ENCODE data around the gene TMPRSS9.

Gene TMPRSS9

DNA sequence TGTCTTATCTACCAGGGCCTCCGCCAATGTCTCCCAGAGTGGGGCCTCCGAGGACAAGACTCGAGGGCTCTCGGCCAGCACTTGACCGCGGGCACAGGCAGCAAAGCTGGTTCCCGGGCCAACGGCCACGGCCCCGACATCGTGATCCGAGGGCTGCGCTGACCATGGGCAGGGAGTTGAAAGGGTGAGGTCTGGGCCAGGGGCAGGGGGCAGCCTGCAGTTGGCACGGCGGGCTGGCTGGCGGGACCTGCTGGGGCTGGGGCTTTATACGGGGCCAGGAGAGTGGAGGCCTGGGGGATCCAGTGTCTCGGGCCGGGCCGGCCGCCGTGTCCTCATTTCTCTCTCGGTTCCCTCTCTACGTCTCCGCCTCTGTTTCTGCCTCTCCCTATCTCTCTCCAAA is 42.3 kb upstream of the TMPRSS9 start:
- H3K27ac ChIP-seq (ENCODE audit: insufficient read depth in 1 of 2, low read depth in 1 of 2, low read length in 2 of 2, poor library complexity in 1 of 2, severe bottlenecking in 2 of 2) = no peak overlapping the region
- ChIA-PET CTCF (interaction anchor here (1.3 to 1.9 kb wide), 2 partner anchors 23 to 25 kb away, joined by 3 to 6 read pairs; no protein-coding TSS in a partner anchor), POLR2A (interaction anchor here (0.6 to 2.7 kb wide), 3 partner anchors 7 to 15 kb away, joined by 3 to 23 read pairs (median 6); no protein-coding TSS in a partner anchor)
- 88% methylated on average over 22 of the region's 25 CpGs for WGBS (ENCODE audit: insufficient coverage)
- no peak overlapping the region for H3K4me3 ChIP-seq (ENCODE audit: control insufficient read depth in 1 of 7, extremely low read depth in 1 of 7, insufficient read depth in 4 of 7, low read depth in 2 of 7, low read length in 6 of 7)
- peaks cover 2 to 7% (median 5%) of the 10 kb centered on the region in 5 experiments for H3K9me3 ChIP-seq (ENCODE audit: control extremely low read depth in 1 of 5, control insufficient read depth in 4 of 5, insufficient read depth in 2 of 5, low read depth in 1 of 5, low read length in 4 of 5)
- peaks cover 0 to 17% (median 10%) of the 10 kb centered on the region in 4 experiments for H3K36me3 ChIP-seq (ENCODE audit: control insufficient read depth in 4 of 4, insufficient read depth in 4 of 4, low read length in 3 of 4)
- H3K27me3 ChIP-seq (replicated peaks in 2 of 5; ENCODE audit: control insufficient read depth in 4 of 5, insufficient read depth in 5 of 5, low read length in 4 of 5) = peaks cover 0 to 5% (median 0%) of the 10 kb centered on the region in 5 experiments
- no peak for DNase-seq
- peaks cover 0 to 29% (median 16%) of the 10 kb centered on the region in 4 experiments for H3K4me1 ChIP-seq (ENCODE audit: control extremely low read depth in 1 of 4, control insufficient read depth in 4 of 4, insufficient read depth in 4 of 4, low read length in 3 of 4)

DNA sequence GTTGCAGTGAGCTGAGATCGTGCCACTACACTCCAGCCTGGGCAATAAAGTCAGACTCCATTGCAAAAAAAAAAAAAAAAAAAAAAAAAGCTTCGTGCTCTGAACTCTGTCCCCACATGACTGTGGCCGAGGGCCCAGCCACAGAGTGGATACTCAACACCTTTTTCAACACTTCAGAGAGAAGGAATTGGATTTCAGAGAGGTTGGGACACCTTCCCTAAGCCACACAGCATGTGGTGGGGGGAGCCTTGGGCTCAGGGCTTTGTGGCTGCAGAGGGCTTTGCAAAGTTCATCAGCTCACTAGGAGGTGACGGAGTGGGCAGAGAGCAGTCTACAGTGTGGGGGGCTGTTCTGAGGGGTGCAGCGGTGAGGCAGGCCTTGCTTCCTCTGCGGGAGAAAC is 41.1 kb upstream of the TMPRSS9 start:
- WGBS (ENCODE audit: insufficient coverage) = 77% methylated on average over 3 of the region's 6 CpGs
- no peak overlapping the region for H3K4me3 ChIP-seq (ENCODE audit: control insufficient read depth in 1 of 7, extremely low read depth in 1 of 7, insufficient read depth in 4 of 7, low read depth in 2 of 7, low read length in 6 of 7)
- no peaks in the 10 kb centered on the region for H3K27me3 ChIP-seq (replicated peaks in 2 of 5; ENCODE audit: control insufficient read depth in 4 of 5, insufficient read depth in 5 of 5, low read length in 4 of 5)
- ChIA-PET CTCF (interaction anchor here (1.0 kb wide), 2 partner anchors 36 to 88 kb away, joined by 3 read pairs; no protein-coding TSS in a partner anchor), POLR2A (interaction anchor here (0.5 to 1.2 kb wide), 4 partner anchors 10 to 74 kb away, joined by 3 to 8 read pairs (median 3); no protein-coding TSS in a partner anchor)
- no peak for DNase-seq
- H3K27ac ChIP-seq (ENCODE audit: insufficient read depth in 1 of 2, low read depth in 1 of 2, low read length in 2 of 2, poor library complexity in 1 of 2, severe bottlenecking in 2 of 2) = no peak overlapping the region
- H3K36me3 ChIP-seq (ENCODE audit: control insufficient read depth in 4 of 4, insufficient read depth in 4 of 4, low read length in 3 of 4) = peaks cover 0 to 26% (median 16%) of the 10 kb centered on the region in 4 experiments
- H3K4me1 ChIP-seq (ENCODE audit: control extremely low read depth in 1 of 4, control insufficient read depth in 4 of 4, insufficient read depth in 4 of 4, low read length in 3 of 4) = peaks cover 0 to 39% (median 14%) of the 10 kb centered on the region in 4 experiments
- peaks cover 2 to 7% (median 5%) of the 10 kb centered on the region in 5 experiments for H3K9me3 ChIP-seq (ENCODE audit: control extremely low read depth in 1 of 5, control insufficient read depth in 4 of 5, insufficient read depth in 2 of 5, low read depth in 1 of 5, low read length in 4 of 5)

DNA sequence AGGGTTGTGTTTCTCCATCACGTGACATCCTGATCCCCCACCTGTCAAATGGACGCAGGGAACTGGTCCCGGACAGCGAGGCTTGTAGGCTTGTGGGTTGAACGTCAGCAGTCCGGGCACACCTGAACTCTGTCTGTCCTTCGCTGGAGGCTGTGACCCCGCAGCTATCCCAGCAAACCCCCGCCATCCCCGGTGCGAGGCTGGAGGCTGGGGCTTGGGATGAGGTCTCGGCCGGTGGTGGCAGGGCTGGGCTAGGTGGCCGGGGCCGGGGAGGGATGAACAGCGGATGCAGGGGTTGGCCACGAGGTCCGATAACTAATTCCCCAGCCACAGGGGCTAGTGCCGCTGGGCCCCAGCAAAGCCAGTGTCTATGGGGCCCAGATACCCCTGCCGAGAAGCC is 40.5 kb upstream of the TMPRSS9 start:
- Histone ChIP-seq H3K9me3 (ENCODE audit: control extremely low read depth in 1 of 5, control insufficient read depth in 4 of 5, insufficient read depth in 2 of 5, low read depth in 1 of 5, low read length in 4 of 5) (peaks cover 0 to 7% (median 5%) of the 10 kb centered on the region in 5 experiments), H3K36me3 (ENCODE audit: control insufficient read depth in 4 of 4, insufficient read depth in 4 of 4, low read length in 3 of 4) (peaks cover 0 to 32% (median 19%) of the 10 kb centered on the region in 4 experiments), H3K4me3 (ENCODE audit: control insufficient read depth in 1 of 7, extremely low read depth in 1 of 7, insufficient read depth in 4 of 7, low read depth in 2 of 7, low read length in 6 of 7) (no peak overlapping the region), H3K27me3 (replicated peaks in 2 of 5; ENCODE audit: control insufficient read depth in 4 of 5, insufficient read depth in 5 of 5, low read length in 4 of 5) (no peaks in the 10 kb centered on the region), H3K4me1 (ENCODE audit: control extremely low read depth in 1 of 4, control insufficient read depth in 4 of 4, insufficient read depth in 4 of 4, low read length in 3 of 4) (peaks cover 0 to 45% (median 19%) of the 10 kb centered on the region in 4 experiments), H3K27ac (ENCODE audit: insufficient read depth in 1 of 2, low read depth in 1 of 2, low read length in 2 of 2, poor library complexity in 1 of 2, severe bottlenecking in 2 of 2) (no peak overlapping the region)
- DNase-seq = no peak
- 95% methylated on average over 20 of the region's 20 CpGs for WGBS (ENCODE audit: insufficient coverage)
- POLR2A ChIA-PET = interaction anchor here (1.2 kb wide), 1 partner anchor 11 kb away, joined by 3 read pairs; no protein-coding TSS in a partner anchor
- CTCF ChIA-PET = no interaction called here

DNA sequence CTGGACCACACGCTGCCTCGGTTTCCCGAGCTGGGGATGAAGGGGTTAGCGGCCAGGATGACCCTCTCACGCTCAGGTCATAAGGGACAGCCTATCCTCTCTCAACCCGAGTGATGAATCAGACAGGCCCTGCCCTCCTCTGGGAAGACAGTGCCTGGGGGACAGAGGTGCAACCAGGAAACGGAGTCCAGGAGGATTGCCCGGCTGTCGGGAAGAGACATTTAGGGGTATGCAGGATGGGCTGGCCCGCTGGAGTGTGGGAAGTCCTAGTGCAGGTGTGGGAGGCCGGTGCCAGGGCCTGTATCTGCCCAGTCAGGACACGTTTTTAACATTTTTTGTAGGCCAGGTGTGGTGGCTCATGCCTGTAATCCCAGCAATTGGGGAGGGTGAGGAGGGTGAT is 40.0 kb upstream of the TMPRSS9 start:
- peaks cover 0 to 2% (median under 1%) of the 10 kb centered on the region in 5 experiments for H3K9me3 ChIP-seq (ENCODE audit: control extremely low read depth in 1 of 5, control insufficient read depth in 4 of 5, insufficient read depth in 2 of 5, low read depth in 1 of 5, low read length in 4 of 5)
- ChIA-PET POLR2A (no interaction called here), CTCF (no interaction called here)
- peaks cover 0 to 37% (median 19%) of the 10 kb centered on the region in 4 experiments for H3K36me3 ChIP-seq (ENCODE audit: control insufficient read depth in 4 of 4, insufficient read depth in 4 of 4, low read length in 3 of 4)
- H3K27me3 ChIP-seq (replicated peaks in 2 of 5; ENCODE audit: control insufficient read depth in 4 of 5, insufficient read depth in 5 of 5, low read length in 4 of 5) = no peaks in the 10 kb centered on the region
- peaks cover 0 to 50% (median 24%) of the 10 kb centered on the region in 4 experiments for H3K4me1 ChIP-seq (ENCODE audit: control extremely low read depth in 1 of 4, control insufficient read depth in 4 of 4, insufficient read depth in 4 of 4, low read length in 3 of 4)
- no peak for DNase-seq
- WGBS (ENCODE audit: insufficient coverage) = 97% methylated on average over 12 of the region's 12 CpGs
- H3K27ac ChIP-seq (ENCODE audit: insufficient read depth in 1 of 2, low read depth in 1 of 2, low read length in 2 of 2, poor library complexity in 1 of 2, severe bottlenecking in 2 of 2) = no peak overlapping the region
- no peak overlapping the region for H3K4me3 ChIP-seq (ENCODE audit: control insufficient read depth in 1 of 7, extremely low read depth in 1 of 7, insufficient read depth in 4 of 7, low read depth in 2 of 7, low read length in 6 of 7)

DNA sequence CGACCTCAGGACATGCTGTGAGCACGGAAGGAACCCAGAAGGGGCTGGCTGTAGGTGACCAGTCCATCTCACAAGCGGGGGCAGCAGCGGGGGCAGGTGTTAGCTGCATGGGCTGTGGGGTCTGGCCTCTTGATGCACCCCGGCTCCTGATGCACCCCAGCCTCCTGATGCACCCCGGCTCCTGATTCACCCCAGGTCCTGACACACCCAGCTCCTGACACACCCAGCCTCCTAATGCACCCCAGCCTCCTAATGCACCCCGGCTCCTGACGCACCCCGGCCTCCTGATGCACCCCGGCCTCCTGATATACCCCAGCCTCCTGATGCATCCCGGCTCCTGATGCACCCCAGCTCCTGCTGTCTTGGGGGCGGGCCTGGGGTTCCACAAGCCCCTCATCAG is 39.1 kb upstream of the TMPRSS9 start:
- ChIA-PET POLR2A (interaction anchor here (0.5 kb wide), 1 partner anchor 168 kb away, joined by 3 read pairs; no protein-coding TSS in a partner anchor), CTCF (interaction anchor here (0.9 to 2.5 kb wide), 3 partner anchors 11 to 26 kb away, joined by 3 to 8 read pairs (median 4); no protein-coding TSS in a partner anchor)
- no peak for DNase-seq

DNA sequence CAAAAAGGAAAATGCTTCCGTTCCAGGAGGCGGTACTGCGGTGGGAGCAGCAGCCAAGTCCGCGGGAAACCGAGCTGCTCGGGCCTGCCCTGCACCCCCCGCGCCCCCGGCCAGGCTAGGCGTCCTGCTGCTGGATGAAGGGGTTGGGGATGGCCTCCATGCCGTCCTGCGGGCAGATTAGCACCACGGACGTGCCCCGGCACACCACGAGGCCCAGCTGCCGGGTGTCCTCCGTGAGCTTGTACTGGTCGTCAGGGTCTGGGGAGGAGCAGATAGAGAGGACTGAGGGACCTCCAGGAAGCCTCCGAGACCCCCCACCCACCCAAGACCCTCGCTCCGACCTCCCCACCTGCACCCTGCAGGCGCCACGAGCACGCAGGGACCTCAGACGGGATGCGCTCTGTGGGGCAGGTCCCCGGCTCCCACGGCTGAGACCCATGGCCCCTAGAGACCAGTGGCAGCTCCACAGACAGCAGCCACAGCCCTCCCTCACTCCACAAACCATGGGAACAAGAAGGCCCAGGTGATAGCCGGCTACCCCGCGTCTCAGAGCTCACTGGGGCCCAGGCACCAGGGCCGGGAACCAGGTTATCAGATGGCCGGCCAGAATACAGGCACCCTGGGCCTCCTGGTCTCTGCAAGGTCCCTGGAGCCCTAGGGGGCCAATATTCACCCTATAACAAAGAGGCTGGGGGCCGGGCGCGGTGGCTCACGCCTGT is 38.3 kb upstream of the TMPRSS9 start:
- Histone ChIP-seq H3K27me3 (replicated peaks in 2 of 5; ENCODE audit: control insufficient read depth in 4 of 5, insufficient read depth in 5 of 5, low read length in 4 of 5) (no peaks in the 10 kb centered on the region), H3K27ac (ENCODE audit: insufficient read depth in 1 of 2, low read depth in 1 of 2, low read length in 2 of 2, poor library complexity in 1 of 2, severe bottlenecking in 2 of 2) (no peak overlapping the region), H3K4me1 (ENCODE audit: control extremely low read depth in 1 of 4, control insufficient read depth in 4 of 4, insufficient read depth in 4 of 4, low read length in 3 of 4) (peaks cover 0 to 58% (median 31%) of the 10 kb centered on the region in 4 experiments), H3K4me3 (ENCODE audit: control insufficient read depth in 1 of 7, extremely low read depth in 1 of 7, insufficient read depth in 4 of 7, low read depth in 2 of 7, low read length in 6 of 7) (no peak overlapping the region), H3K9me3 (ENCODE audit: control extremely low read depth in 1 of 5, control insufficient read depth in 4 of 5, insufficient read depth in 2 of 5, low read depth in 1 of 5, low read length in 4 of 5) (no peaks in the 10 kb centered on the region), H3K36me3 (ENCODE audit: control insufficient read depth in 4 of 4, insufficient read depth in 4 of 4, low read length in 3 of 4) (peaks cover 0 to 51% (median 19%) of the 10 kb centered on the region in 4 experiments)
- DNase-seq = no peak
- ChIA-PET CTCF (interaction anchor here (0.5 to 2.5 kb wide), 6 partner anchors 10 to 85 kb away, joined by 3 to 8 read pairs (median 4); no protein-coding TSS in a partner anchor), POLR2A (interaction anchor here (0.5 kb wide), 1 partner anchor 169 kb away, joined by 3 read pairs; no protein-coding TSS in a partner anchor)
- WGBS (ENCODE audit: insufficient coverage) = 95% methylated on average over 35 of the region's 39 CpGs

More for the DNA sequence above, 39.1 kb upstream of the TMPRSS9 start:
- Histone ChIP-seq H3K27ac (ENCODE audit: insufficient read depth in 1 of 2, low read depth in 1 of 2, low read length in 2 of 2, poor library complexity in 1 of 2, severe bottlenecking in 2 of 2) (no peak overlapping the region), H3K36me3 (ENCODE audit: control insufficient read depth in 4 of 4, insufficient read depth in 4 of 4, low read length in 3 of 4) (peaks cover 0 to 46% (median 19%) of the 10 kb centered on the region in 4 experiments), H3K27me3 (replicated peaks in 2 of 5; ENCODE audit: control insufficient read depth in 4 of 5, insufficient read depth in 5 of 5, low read length in 4 of 5) (no peaks in the 10 kb centered on the region), H3K4me3 (ENCODE audit: control insufficient read depth in 1 of 7, extremely low read depth in 1 of 7, insufficient read depth in 4 of 7, low read depth in 2 of 7, low read length in 6 of 7) (no peak overlapping the region), H3K9me3 (ENCODE audit: control extremely low read depth in 1 of 5, control insufficient read depth in 4 of 5, insufficient read depth in 2 of 5, low read depth in 1 of 5, low read length in 4 of 5) (no peaks in the 10 kb centered on the region), H3K4me1 (ENCODE audit: control extremely low read depth in 1 of 4, control insufficient read depth in 4 of 4, insufficient read depth in 4 of 4, low read length in 3 of 4) (peaks cover 0 to 53% (median 29%) of the 10 kb centered on the region in 4 experiments)
- WGBS (ENCODE audit: insufficient coverage) = 83% methylated on average over 10 of the region's 12 CpGs

All from common myeloid progenitor, CD34-positive (primary cell).